Upper lobe of left lung (tissue), 4 donors: Measurements from ENCODE around the gene ANKRD40.

Source experiments
- CTCF ChIP-seq, 6 experiments: fragments of 450-650 bp in 4 of 6; fragments of 200-600 bp in 2 of 6; sonication (generic) in 2 of 6; IDR thresholded peaks; one replicate each; pipeline ENCODE4 v1.5.1; 2016 to 2019; ENCODE audit warnings: antibody characterized with exemption in 6 of 6
- POLR2AphosphoS5 ChIP-seq, 2 donors: sonication (generic); formaldehyde crosslinking; IDR thresholded peaks; one replicate each; pipeline ENCODE4 v1.5.1; 2017; ENCODE audit warnings: antibody characterized with exemption in 2 of 2

GRCh38 chr17:50660042-50660886 lies 47.5 kb downstream of the ANKRD40 start:
- no peak for TF ChIP-seq CTCF (IDR thresholded peaks at IDR 0.05)
- TF ChIP-seq POLR2AphosphoS5 (IDR thresholded peaks at IDR 0.05): no peak
